Vagina (tissue), 2 donors: ENCODE data around the gene ERGIC1.

ENCODE experiments used
- POLR2AphosphoS5 ChIP-seq, 2 donors: sonication (generic); formaldehyde crosslinking; IDR thresholded peaks; one replicate each; pipeline ENCODE4 v1.9.0; 2017; ENCODE audit warnings: antibody characterized with exemption in 2 of 2, mild to moderate bottlenecking in 2 of 2, low read depth in 1 of 2; ENCODE audit not compliant: insufficient read depth in 1 of 2
- TF ChIP-seq, protein P1 (sequence below), 3 experiments: fragments of 450-650 bp in 2 of 3; fragments of 200-600 bp in 1 of 3; sonication (generic) in 1 of 3; IDR thresholded peaks; one replicate each; pipeline ENCODE4 v1.5.1; 2017 to 2019; ENCODE audit warnings: antibody characterized with exemption in 3 of 3, mild to moderate bottlenecking in 2 of 3, moderate library complexity in 2 of 3

DNA sequence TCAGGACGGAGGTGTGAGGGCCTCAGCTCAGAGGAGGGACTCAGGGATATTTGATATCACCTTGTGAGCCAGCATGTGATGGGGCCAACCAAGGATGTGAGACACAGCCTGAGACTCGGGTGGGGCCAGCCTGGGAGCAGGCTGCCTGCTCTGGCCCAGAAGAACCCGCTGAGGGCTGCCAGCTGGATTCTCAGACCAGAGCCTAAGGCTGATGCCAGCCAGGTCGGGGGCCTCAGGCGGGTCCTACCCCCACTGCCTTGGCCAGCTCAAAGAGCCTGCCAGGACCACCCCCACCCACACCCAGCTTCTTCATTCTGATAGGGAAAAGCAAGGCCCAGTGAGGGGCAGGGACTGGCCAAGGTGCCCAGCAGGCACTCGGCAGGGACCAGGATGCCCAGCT is 42.8 kb upstream of the ERGIC1 start:
- TF ChIP-seq, protein P1, sequence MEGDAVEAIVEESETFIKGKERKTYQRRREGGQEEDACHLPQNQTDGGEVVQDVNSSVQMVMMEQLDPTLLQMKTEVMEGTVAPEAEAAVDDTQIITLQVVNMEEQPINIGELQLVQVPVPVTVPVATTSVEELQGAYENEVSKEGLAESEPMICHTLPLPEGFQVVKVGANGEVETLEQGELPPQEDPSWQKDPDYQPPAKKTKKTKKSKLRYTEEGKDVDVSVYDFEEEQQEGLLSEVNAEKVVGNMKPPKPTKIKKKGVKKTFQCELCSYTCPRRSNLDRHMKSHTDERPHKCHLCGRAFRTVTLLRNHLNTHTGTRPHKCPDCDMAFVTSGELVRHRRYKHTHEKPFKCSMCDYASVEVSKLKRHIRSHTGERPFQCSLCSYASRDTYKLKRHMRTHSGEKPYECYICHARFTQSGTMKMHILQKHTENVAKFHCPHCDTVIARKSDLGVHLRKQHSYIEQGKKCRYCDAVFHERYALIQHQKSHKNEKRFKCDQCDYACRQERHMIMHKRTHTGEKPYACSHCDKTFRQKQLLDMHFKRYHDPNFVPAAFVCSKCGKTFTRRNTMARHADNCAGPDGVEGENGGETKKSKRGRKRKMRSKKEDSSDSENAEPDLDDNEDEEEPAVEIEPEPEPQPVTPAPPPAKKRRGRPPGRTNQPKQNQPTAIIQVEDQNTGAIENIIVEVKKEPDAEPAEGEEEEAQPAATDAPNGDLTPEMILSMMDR (IDR thresholded peaks at IDR 0.05) = no peak
- TF ChIP-seq POLR2AphosphoS5 (IDR thresholded peaks at IDR 0.05; ENCODE audit: insufficient read depth in 1 of 2, low read depth in 1 of 2) = no peak
